H9 (cell line): Measurements from ENCODE around the gene MAS1. TPM values are rescaled to one million over a fixed set of nuclear protein-coding genes. Genes with fewer than 3 reads are reported as not detected.

Experiments used
- DNase-seq: peaks from one replicate; pipeline ENCODE4 v3.0.0-alpha.2; 2017
- H2AFZ ChIP-seq: one replicate; pipeline ENCODE4 v1.6.1; 2013; ENCODE audit warnings: mild to moderate bottlenecking, low read length, control low read depth, moderate library complexity
- H2AK5ac ChIP-seq: 2 replicates; pipeline ENCODE4 v1.6.1; 2013; ENCODE audit warnings: low read length, control low read depth, mixed read lengths; ENCODE audit not compliant: insufficient read length
- H2BK120ac ChIP-seq: one replicate; pipeline ENCODE4 v1.6.1; 2013; ENCODE audit warnings: low read depth, mild to moderate bottlenecking, low read length, control low read depth, inconsistent platforms; ENCODE audit not compliant: poor library complexity, severe bottlenecking
- H2BK12ac ChIP-seq: 2 replicates; pipeline ENCODE4 v1.6.1; 2013; ENCODE audit warnings: low read length, control low read depth, mixed read lengths, low read depth; ENCODE audit not compliant: insufficient read length
- H2BK15ac ChIP-seq: 2 replicates; pipeline ENCODE4 v1.6.1; 2013; ENCODE audit warnings: low read depth, low read length, control low read depth
- H2BK20ac ChIP-seq: one replicate; pipeline ENCODE4 v1.6.1; 2013; ENCODE audit warnings: low read depth, mild to moderate bottlenecking, low read length, control low read depth, inconsistent platforms; ENCODE audit not compliant: poor library complexity, severe bottlenecking
- H2BK5ac ChIP-seq: 2 replicates; pipeline ENCODE4 v1.6.1; 2013; ENCODE audit warnings: low read length, control low read depth, mixed read lengths; ENCODE audit not compliant: insufficient read length
- H3K14ac ChIP-seq: 2 replicates; pipeline ENCODE4 v1.6.1; 2013; ENCODE audit warnings: low read length, control low read depth; ENCODE audit not compliant: insufficient read depth
- H3K18ac ChIP-seq: 2 replicates; pipeline ENCODE4 v1.6.1; 2013; ENCODE audit warnings: low read depth, mild to moderate bottlenecking, mixed read lengths, low read length, control low read depth; ENCODE audit not compliant: insufficient read length
- H3K23ac ChIP-seq: 2 replicates; pipeline ENCODE4 v1.6.1; 2013; ENCODE audit warnings: low read length, control low read depth, mixed read lengths, low read depth; ENCODE audit not compliant: insufficient read length
- H3K23me2 ChIP-seq: 2 replicates; pipeline ENCODE4 v1.6.1; 2013; ENCODE audit warnings: low read depth, mild to moderate bottlenecking, mixed read lengths, low read length, control low read depth; ENCODE audit not compliant: insufficient read length, poor library complexity, severe bottlenecking
- H3K27ac ChIP-seq: 2 replicates; pipeline ENCODE4 v1.5.1; 2013; ENCODE audit warnings: low read length, control low read depth, mixed read lengths, low read depth; ENCODE audit not compliant: insufficient read length
- H3K27me3 ChIP-seq: 2 replicates; pipeline ENCODE4 v1.6.1; 2013; ENCODE audit warnings: low read length, control low read depth, inconsistent platforms; ENCODE audit not compliant: insufficient read depth
- H3K4ac ChIP-seq: 2 replicates; pipeline ENCODE4 v1.6.1; 2013; ENCODE audit warnings: low read depth, mild to moderate bottlenecking, control low read depth, inconsistent platforms, low read length, moderate library complexity
- H3K4me1 ChIP-seq: 2 replicates; pipeline ENCODE4 v1.6.1; 2013; ENCODE audit warnings: low read length, control low read depth, inconsistent platforms; ENCODE audit not compliant: insufficient read depth
- H3K4me2 ChIP-seq: 2 replicates; pipeline ENCODE4 v1.6.1; 2013; ENCODE audit warnings: low read length, control low read depth, mixed read lengths; ENCODE audit not compliant: insufficient read length, insufficient read depth
- H3K56ac ChIP-seq: 2 replicates; pipeline ENCODE4 v1.6.1; 2013; ENCODE audit warnings: low read depth, mild to moderate bottlenecking, mixed read lengths, low read length, control low read depth; ENCODE audit not compliant: insufficient read length
- H3K79me1 ChIP-seq: 2 replicates; pipeline ENCODE4 v1.6.1; 2013; ENCODE audit warnings: low read depth, mild to moderate bottlenecking, moderate library complexity, low read length, control low read depth, inconsistent platforms; ENCODE audit not compliant: insufficient read depth, poor library complexity, severe bottlenecking
- H3K79me2 ChIP-seq: 2 replicates; pipeline ENCODE4 v1.6.1; 2013; ENCODE audit warnings: low read length, control low read depth, inconsistent platforms; ENCODE audit not compliant: insufficient read depth
- H3K9ac ChIP-seq: 2 replicates; pipeline ENCODE4 v1.6.1; 2013; ENCODE audit warnings: low read length, control low read depth, mixed read lengths; ENCODE audit not compliant: insufficient read length; ENCODE audit errors: extremely low read depth
- H3K9me3 ChIP-seq: one replicate; pipeline ENCODE4 v1.6.1; 2013; ENCODE audit warnings: low read depth, low read length, inconsistent platforms; ENCODE audit not compliant: control insufficient read depth
- H3T11ph ChIP-seq: one replicate; pipeline ENCODE4 v1.6.1; 2013; ENCODE audit warnings: mild to moderate bottlenecking, low read length, control low read depth, inconsistent platforms
- H4K20me1 ChIP-seq: one replicate; pipeline ENCODE4 v1.6.1; 2013; ENCODE audit not compliant: control insufficient read depth, insufficient read length, insufficient read depth
- H4K5ac ChIP-seq: 2 replicates; pipeline ENCODE4 v1.6.1; 2013; ENCODE audit warnings: low read depth, mild to moderate bottlenecking, mixed read lengths, low read length, control low read depth; ENCODE audit not compliant: insufficient read length
- H4K8ac ChIP-seq: replicated peaks from 2 replicates; pipeline ENCODE4 v1.6.1; 2013; ENCODE audit warnings: low read length, control low read depth, mixed read lengths, low read depth; ENCODE audit not compliant: insufficient read length
- H4K91ac ChIP-seq: 2 replicates; pipeline ENCODE4 v1.6.1; 2013; ENCODE audit warnings: low read depth, mild to moderate bottlenecking, moderate library complexity, mixed read lengths, low read length, control low read depth; ENCODE audit not compliant: insufficient read length
- H3K27ac Mint-ChIP-seq, 3 experiments: 2 replicates in 2 of 3; 3 replicates in 1 of 3; pipeline ENCODE4 v1.8.0; 2020 to 2021; ENCODE audit warnings: mixed read lengths in 3 of 3, mild to moderate bottlenecking in 1 of 3, moderate library complexity in 1 of 3
- H3K27me3 Mint-ChIP-seq: 2 replicates; pipeline ENCODE4 v1.8.0; 2021; ENCODE audit warnings: low read depth, mild to moderate bottlenecking, moderate library complexity, mixed read lengths
- H3K36me3 Mint-ChIP-seq, 3 experiments: 2 replicates in 2 of 3; 3 replicates in 1 of 3; pipeline ENCODE4 v1.8.0; 2020 to 2021; ENCODE audit warnings: low read depth in 3 of 3, mixed read lengths in 3 of 3; ENCODE audit not compliant: insufficient read depth in 1 of 3
- H3K4me1 Mint-ChIP-seq, 2 experiments: 2 replicates each; pipeline ENCODE4 v1.8.0; 2020; ENCODE audit warnings: mixed read lengths in 2 of 2
- H3K4me3 Mint-ChIP-seq, 2 experiments: 2 replicates in 1 of 2; 3 replicates in 1 of 2; pipeline ENCODE4 v1.8.0; 2020 to 2021; ENCODE audit warnings: mild to moderate bottlenecking in 2 of 2, mixed read lengths in 2 of 2, moderate library complexity in 1 of 2
- H3K9me3 Mint-ChIP-seq, 2 experiments: 2 replicates in 1 of 2; 3 replicates in 1 of 2; pipeline ENCODE4 v1.8.0; 2020; ENCODE audit warnings: mild to moderate bottlenecking in 2 of 2, mixed read lengths in 2 of 2, moderate library complexity in 1 of 2
- WGBS: extraction: QIAGEN DNeasy Blood & Tissue Kit; methylation state at CpG from one replicate; pipeline ENCODE4 v1.1.7; 2013; ENCODE audit warnings: missing lambda C conversion rate, low lambda C conversion rate, mixed read lengths; ENCODE audit not compliant: insufficient read length; ENCODE audit errors: extremely low coverage; 5-methylcytosine and 5-hydroxymethylcytosine counted together
- total RNA-seq: library from RNA; stranded (reverse); gene quantifications from 2 replicates; pipeline ENCODE4 v1.2.1, GENCODE V29; 2021
- TF ChIP-seq, protein P1 (sequence below): fragments of 200-600 bp; sonication (generic); conservative IDR thresholded peaks from 3 replicates; pipeline ENCODE4 v1.8.0; 2021; ENCODE audit warnings: antibody characterized with exemption, mild to moderate bottlenecking

MAS1 gene
- total RNA-seq, 1 experiment from 2014 or later = 0.02 TPM

DNA sequence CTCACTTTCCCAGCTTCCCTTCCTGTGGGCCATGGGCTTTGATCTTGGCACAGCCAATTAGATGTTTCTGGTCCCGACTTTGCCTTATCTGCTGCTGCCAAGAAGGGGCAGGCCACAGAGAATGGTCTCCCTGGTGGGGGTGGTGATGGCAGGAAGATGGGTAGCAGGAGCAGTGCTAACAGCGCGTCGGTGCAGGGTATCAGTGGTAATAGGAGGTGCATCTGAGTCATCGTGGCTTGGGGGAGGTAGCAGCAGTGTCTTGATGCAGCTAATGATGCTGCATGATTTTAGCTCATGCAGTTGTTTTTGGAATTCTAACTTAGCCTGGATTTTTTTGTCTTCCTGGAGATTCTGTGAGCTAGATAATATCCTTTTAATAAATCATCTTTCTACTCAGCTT is 18.9 kb upstream of the MAS1 start:
- H2BK15ac ChIP-seq = no peak overlapping the region
- H3K27ac ChIP-seq = no peak overlapping the region
- Mint-ChIP-seq H3K9me3 (peaks cover 0 to 1% of the 10 kb centered on the region in 2 experiments; a peak in 4 of 5 replicates), H3K27ac (no peak overlapping the region; a peak in 1 of 7 replicates), H3K4me3 (no peak overlapping the region), H3K27me3 (no peaks in the 10 kb centered on the region), H3K36me3 (no peaks in the 10 kb centered on the region; a peak in 1 of 7 replicates), H3K4me1 (peaks cover 16% of the 10 kb centered on the region in 2 experiments)
- H4K91ac ChIP-seq = no peak overlapping the region
- H2BK12ac ChIP-seq = no peak overlapping the region
- H4K20me1 ChIP-seq = no peaks in the 10 kb centered on the region
- no CpG with 5 or more reads among the region's 5 CpGs for WGBS
- H3K9ac ChIP-seq = no peak overlapping the region
- H3K18ac ChIP-seq = no peak overlapping the region
- TF ChIP-seq, protein P1, sequence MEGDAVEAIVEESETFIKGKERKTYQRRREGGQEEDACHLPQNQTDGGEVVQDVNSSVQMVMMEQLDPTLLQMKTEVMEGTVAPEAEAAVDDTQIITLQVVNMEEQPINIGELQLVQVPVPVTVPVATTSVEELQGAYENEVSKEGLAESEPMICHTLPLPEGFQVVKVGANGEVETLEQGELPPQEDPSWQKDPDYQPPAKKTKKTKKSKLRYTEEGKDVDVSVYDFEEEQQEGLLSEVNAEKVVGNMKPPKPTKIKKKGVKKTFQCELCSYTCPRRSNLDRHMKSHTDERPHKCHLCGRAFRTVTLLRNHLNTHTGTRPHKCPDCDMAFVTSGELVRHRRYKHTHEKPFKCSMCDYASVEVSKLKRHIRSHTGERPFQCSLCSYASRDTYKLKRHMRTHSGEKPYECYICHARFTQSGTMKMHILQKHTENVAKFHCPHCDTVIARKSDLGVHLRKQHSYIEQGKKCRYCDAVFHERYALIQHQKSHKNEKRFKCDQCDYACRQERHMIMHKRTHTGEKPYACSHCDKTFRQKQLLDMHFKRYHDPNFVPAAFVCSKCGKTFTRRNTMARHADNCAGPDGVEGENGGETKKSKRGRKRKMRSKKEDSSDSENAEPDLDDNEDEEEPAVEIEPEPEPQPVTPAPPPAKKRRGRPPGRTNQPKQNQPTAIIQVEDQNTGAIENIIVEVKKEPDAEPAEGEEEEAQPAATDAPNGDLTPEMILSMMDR = no peak
- H3K23me2 ChIP-seq = no peaks in the 10 kb centered on the region
- H3K9me3 ChIP-seq = no peaks in the 10 kb centered on the region
- no peak overlapping the region for H2BK120ac ChIP-seq
- no peak overlapping the region for H2BK5ac ChIP-seq
- H3K23ac ChIP-seq = no peak overlapping the region
- H3K4ac ChIP-seq = no peak overlapping the region
- no peaks in the 10 kb centered on the region for H3K79me1 ChIP-seq
- no peak overlapping the region for H4K8ac ChIP-seq
- H3K4me2 ChIP-seq = no peak overlapping the region
- no peak overlapping the region for H2AK5ac ChIP-seq
- H3T11ph ChIP-seq = no peak overlapping the region
- no peak overlapping the region for H3K56ac ChIP-seq
- no peaks in the 10 kb centered on the region for H3K79me2 ChIP-seq
- no peak overlapping the region for H4K5ac ChIP-seq
- no peak overlapping the region for H3K14ac ChIP-seq
- no peak for DNase-seq
- no peak overlapping the region for H2AFZ ChIP-seq
- no peak overlapping the region for H2BK20ac ChIP-seq
- peaks cover 2% of the 10 kb centered on the region; the same call in 1 of the 2 replicates for H3K4me1 ChIP-seq
- no peaks in the 10 kb centered on the region for H3K27me3 ChIP-seq
